AG09319 (cell line): ENCODE data around the gene GRXCR1.

Experiments
- DNase-seq: peaks from one replicate; pipeline ENCODE4 v3.0.0-alpha.2; 2010; ENCODE audit warnings: low read depth; ENCODE audit errors: extremely low read depth
- CTCF ChIP-seq: IDR thresholded peaks from 2 replicates; pipeline ENCODE4 v1.5.1; 2011; ENCODE audit warnings: low read depth, mild to moderate bottlenecking, inconsistent platforms, low read length, moderate library complexity

GRXCR1 gene

GRCh38 chr4:43047058-43047457 lies 154.5 kb downstream of the GRXCR1 start:
- no peak for DNase-seq
- TF ChIP-seq CTCF, result no peak

GRCh38 chr4:43048570-43048969 lies 156.1 kb downstream of the GRXCR1 start:
- no peak for DNase-seq
- no peak for TF ChIP-seq CTCF

- no peak for TF ChIP-seq CTCF
- no peak for DNase-seq
These were observed 156.8 kb downstream of the GRXCR1 start for GRCh38 chr4:43049326-43049725.

GRCh38 chr4:43066415-43066814 lies 173.9 kb downstream of the GRXCR1 start:
- TF ChIP-seq CTCF, result no peak
- DNase-seq, result no peak

- no peak for TF ChIP-seq CTCF
These were observed 178.6 kb downstream of the GRXCR1 start for GRCh38 chr4:43071069-43071468.

More at GRCh38 chr4:43071069-43071468, 178.6 kb downstream of the GRXCR1 start:
- no peak for DNase-seq
